GM19452 (cell line): ENCODE measurements around the gene ENKUR.

Experiments used
- ATAC-seq: cut with Tn5 transposase; IDR thresholded peaks from one replicate; pipeline ENCODE4 v1.9.1; 2021; ENCODE audit not compliant: unreplicated experiment

Gene ENKUR, protein sequence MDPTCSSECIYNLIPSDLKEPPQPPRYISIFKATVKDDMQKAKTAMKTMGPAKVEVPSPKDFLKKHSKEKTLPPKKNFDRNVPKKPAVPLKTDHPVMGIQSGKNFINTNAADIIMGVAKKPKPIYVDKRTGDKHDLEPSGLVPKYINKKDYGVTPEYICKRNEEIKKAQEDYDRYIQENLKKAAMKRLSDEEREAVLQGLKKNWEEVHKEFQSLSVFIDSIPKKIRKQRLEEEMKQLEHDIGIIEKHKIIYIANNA

GRCh38 chr10:25015828-25016375 lies at the start of gene ENKUR:
TSS of gene ENKUR (minus strand) at chr10:25016158. CDS start at chr10:25015936, 222 bp downstream.
- ATAC-seq: peak; percentile 69

- ATAC-seq: no peak
Measured at GRCh38 chr10:25064401-25064800, 48.4 kb upstream of the ENKUR start.

GRCh38 chr10:25063644-25064043 lies 47.7 kb upstream of the ENKUR start:
- no peak for ATAC-seq

DNA sequence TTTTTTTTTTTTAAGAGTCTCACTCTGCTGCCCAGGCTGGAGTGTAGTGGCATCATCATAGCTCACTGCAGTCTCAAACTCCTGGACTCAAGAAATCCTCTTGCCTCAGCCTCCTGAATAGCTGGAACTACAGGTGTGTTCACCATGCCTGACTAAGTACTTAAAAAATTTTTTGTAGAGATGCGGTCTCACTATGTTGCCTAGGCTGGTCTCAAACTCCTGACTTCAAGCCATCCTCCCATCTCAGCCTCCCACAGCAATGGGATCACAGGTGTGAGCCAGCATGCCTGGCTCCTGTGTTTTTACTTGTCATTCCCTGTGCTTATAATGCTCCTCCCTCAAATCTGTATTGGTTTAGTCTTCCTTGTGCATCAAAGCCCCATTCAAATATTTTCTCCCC lies 47.2 kb upstream of the ENKUR start:
- no peak for ATAC-seq

- ATAC-seq: no peak
Measured at GRCh38 chr10:25061711-25062449, 45.9 kb upstream of the ENKUR start.

DNA sequence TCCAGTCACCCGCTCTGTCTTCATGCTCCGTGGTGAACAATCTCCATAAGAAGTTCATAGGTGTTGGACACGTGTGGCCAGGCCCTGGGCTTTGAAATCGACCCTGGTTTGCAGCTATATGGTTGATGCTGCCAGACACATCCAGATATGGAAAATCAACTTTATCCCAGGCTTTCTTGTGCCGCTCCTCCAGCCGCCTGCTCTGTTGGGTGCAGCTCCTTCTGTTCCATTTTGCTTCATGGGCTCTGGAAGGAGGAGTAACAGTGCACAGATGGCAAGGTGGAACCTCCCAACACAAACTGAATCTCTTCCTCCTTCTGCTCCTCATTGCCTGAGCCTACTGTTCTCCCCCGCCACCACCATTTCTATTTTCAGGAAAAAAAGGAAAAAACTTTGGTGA lies 45.2 kb upstream of the ENKUR start:
- no peak for ATAC-seq

DNA sequence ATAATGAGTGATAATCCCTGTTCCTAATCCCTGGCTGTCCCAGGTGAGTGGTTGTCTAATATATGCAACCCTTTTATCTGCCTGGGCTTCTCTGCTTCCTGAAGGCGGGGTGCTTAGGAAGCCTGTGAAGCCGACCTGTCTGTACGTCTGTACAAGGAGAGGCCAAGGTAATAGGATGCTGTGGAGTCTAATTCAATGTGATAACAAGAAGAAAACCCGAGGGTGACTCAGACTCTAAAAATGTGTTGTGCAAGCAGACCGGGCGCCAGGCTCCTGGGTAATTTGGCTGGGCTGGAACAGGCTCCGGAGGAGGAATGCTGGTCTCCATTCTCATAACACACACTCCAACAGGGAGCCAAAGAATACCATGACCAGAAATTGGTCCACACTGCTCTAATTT lies 44.0 kb upstream of the ENKUR start:
- no peak for ATAC-seq

DNA sequence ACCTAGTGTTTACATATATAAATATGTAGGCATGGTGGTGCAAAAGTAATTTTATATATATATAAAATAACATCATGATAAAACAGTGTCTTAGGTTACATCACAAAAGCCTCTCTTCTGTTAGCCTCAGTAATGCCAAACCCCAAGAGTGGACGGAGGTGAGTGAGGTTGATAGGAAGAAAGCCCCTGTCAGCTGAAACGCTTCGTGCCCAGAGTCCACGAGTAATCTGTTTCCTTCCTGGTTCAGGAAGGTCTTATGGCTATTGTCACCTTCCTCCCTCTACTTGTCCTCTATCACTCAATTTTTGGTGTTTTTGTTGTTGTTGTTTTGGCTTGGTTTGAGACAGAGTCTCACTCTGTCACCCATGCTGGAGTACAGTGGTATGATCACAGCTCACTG lies 41.9 kb upstream of the ENKUR start:
- no peak for ATAC-seq

- no peak for ATAC-seq
Measured at GRCh38 chr10:25056726-25057125, 40.8 kb upstream of the ENKUR start.

GRCh38 chr10:25052012-25052411 lies 36.1 kb upstream of the ENKUR start:
- ATAC-seq: no peak

DNA sequence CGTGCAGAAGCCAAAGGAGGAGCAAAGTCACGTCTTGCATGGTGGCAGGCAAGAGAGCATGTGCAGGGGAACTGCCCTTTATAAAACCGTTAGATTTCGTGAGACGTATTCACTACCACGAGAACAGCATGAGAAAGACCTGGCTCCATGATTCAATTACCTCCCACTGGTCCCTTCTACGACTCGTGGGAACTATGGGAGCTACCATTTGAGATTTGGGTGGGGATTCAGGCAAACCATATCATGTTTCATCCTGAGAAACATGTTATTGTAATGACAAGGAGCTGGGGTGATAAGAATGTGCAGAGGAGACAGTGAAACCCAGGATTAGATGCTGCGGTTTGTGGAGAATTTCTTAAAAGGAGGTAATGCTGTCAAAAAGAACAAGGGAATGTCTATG lies 34.4 kb upstream of the ENKUR start:
- ATAC-seq: no peak

- no peak for ATAC-seq
Measured at GRCh38 chr10:25049966-25050365, 34.0 kb upstream of the ENKUR start.

DNA sequence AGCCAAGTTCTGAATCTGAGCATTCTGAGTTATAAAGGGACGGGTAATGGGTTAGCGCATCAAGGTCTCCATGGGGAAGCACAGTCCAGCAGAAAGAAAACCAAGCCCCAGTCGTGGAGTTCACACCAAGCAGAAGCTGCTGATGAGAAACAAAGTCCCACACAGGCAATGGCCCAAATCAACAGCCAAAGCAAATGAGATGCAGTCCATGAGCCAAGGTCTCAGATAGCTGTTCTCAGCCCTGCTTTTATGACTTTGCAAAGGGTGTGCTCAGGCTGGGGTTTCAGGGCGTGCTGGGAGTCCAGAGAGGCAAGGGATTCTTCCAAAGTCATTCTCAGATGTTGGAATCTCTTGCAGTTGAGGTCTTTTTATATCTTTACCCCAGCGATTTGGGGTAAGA lies 32.5 kb upstream of the ENKUR start:
- ATAC-seq: no peak

DNA sequence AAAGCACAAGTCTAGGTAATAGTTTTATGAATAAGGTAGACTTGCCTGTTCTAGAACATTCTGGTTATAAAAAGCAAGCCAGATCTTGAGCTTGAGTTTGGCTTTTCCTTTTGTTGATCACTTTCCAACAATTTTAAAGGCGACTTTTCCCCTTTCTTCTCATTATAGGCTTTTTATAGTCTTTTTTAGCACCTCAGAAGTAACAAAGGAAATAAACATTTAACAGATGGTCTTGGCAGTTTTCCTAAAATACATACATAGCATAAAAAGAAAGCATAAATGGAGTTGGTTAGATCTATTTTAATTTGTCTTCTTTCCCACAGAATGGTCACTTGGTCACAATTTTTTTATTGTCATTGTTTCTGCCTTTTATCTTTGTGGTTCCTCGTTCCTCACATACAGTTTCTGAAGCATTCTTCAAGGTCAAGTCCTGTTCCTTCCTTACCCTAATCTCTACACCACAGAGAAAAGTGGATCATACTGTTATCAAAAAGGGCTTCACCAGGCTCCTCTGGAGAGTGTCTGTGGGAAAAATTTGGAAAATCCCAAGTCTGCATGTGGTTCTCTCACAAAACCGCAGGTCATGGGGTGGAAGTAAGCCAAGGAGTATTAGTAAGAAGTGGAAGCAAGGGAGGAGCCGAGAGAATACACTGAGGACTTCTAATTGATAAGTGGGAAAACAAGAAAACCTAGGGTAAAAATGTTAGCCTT lies 31.8 kb upstream of the ENKUR start:
- no peak for ATAC-seq

DNA sequence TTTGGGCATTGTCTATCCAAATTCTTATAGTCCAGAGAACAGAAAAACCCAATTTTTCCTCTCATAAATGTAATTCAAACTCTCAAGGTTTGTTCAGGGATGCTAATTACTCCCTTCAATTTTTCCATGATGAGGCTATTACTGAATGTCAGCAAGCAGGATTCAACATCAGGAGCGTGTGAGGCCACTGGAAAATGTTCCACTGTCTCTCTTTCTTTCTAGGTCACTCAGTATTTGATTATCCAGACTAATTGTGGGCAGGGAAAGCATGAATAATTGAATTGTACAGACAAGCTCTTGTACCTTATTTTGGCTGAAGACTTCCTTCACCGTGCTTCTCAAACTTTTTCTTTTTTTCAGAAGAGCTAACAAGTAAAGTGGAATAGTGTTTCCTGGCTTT lies 31.1 kb upstream of the ENKUR start:
- no peak for ATAC-seq

DNA sequence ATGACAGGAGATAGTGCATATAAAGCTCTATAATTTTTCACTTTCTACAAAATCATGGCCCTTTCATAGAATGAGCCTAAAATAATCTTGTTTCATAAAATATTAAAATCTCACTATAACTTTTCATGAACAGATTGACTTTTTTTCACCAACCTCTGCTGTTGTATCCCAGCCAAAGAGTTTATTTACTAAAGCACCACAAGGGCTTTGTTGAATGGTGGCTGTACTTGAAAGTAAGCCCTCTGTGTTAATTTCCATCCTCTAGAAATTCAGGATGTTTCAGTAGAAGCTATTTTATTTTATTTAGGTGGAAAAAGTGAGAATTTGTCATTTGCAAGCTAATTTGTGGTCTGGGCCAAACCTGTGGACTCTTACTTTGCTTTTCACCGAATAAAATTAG lies 30.7 kb upstream of the ENKUR start:
- no peak for ATAC-seq

- no peak for ATAC-seq
Measured at GRCh38 chr10:25039531-25039930, 23.6 kb upstream of the ENKUR start.

DNA sequence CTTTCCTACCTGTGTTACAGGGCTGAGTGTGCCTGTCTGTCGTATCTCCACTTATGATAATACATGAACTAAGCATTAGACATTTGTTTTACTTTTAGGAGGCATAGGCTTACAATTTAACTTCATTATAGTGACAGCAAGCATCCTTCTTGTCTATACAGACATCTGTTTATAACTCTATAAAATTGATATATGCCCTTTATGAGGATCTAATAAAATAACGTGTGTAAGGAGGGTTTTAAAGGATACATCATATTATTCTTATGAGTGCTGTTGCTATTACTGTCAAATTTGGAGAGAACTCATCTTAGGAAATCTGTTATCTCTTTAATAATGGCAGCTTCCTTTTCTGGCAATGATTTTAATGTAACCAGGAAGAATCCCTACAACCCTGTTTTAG lies 22.4 kb upstream of the ENKUR start:
- ATAC-seq: no peak

DNA sequence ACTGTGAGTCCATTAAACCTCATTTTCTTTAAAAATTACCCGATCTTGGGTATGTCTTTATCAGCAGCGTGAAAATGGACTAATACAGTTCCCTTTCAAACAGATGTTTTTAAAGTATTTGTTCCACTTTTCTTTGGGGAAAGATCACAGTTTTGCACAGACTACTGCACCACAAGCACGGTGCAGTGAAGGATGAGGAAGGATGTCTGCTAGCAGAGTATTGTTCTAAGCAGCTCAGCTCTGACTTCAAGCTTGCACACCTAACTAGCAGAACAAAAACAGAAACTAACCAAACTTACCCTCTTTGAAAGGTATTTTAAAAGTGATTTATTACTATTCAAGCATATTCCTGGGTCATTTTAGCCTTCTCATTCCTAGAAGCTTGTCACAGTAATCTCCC lies 20.4 kb upstream of the ENKUR start:
- ATAC-seq: no peak

- no peak for ATAC-seq
Measured at GRCh38 chr10:25029519-25029918, 13.6 kb upstream of the ENKUR start.

DNA sequence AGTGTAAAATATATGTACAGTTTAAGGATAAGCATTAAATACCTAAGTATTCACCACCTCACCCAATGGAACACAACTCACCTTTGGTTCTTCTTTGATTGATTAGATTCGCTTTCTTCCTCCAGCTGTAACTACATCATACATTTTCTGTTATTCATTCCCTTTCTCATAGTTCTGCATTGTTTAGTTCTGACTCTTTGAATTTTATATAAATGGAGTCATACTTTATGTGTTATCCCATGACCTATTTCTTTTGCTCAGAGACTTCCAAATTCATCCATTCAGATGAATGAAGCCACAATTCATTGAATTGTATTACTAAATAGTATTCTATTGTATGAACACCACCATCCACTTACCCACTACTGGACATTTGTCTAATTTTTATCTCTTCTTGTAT lies 12.8 kb upstream of the ENKUR start:
- no peak for ATAC-seq

DNA sequence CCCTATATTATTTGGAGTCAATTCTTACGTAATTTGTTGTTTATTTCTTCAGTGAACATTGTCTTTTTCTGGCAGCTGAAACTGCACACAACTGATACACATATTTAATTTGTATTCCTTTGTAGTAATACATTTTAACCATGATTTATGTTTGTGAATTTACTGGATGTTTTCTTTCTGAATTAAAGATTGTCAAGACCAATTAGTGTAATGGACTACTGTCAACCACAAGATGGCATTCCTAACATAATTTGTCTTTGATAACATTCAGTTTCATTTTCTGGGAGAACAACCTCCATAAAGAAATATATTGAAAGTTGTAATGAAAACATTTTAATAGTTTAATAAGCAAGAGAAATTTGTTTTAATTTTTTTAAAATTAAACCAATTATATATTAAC lies 10.5 kb upstream of the ENKUR start:
- ATAC-seq: no peak
